ENCODE results near the gene DRAXIN. TPM values are rescaled to one million over a fixed set of nuclear protein-coding genes. Genes with fewer than 3 reads are reported as not detected.

DRAXIN gene
- total RNA-seq, 2 donors from 2014 or later, result 0.35 TPM; not detected in 1

DNA sequence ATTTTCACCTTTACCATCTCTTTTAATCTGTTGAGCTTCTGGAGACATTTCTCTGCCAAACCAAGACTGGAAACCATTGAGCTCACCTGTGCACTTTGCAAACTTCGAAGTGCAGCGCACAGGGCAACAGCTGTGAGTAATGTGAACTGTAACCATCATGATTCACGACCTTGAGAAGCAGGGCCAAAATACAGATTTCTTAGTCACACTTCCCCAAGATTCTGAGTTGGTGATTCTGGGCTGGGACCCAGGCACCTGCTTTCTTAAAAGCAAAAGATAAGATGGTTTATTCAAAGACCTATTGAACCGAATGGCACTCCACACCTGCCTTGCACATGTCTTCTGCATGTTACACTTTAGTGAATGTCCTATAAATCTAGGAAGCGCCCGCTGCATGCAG, 54.6 kb downstream of the DRAXIN start:
- H3K27me3 ChIP-seq (replicated peaks; ENCODE audit: insufficient read depth), result no peaks in the 10 kb centered on the region
- no peaks in the 10 kb centered on the region for H3K9me3 ChIP-seq
- peaks cover 11% of the 10 kb centered on the region for H3K36me3 ChIP-seq
- H3K27ac ChIP-seq, result no peak overlapping the region
- H3K4me3 ChIP-seq, result no peak overlapping the region
- TF ChIP-seq, protein P1, sequence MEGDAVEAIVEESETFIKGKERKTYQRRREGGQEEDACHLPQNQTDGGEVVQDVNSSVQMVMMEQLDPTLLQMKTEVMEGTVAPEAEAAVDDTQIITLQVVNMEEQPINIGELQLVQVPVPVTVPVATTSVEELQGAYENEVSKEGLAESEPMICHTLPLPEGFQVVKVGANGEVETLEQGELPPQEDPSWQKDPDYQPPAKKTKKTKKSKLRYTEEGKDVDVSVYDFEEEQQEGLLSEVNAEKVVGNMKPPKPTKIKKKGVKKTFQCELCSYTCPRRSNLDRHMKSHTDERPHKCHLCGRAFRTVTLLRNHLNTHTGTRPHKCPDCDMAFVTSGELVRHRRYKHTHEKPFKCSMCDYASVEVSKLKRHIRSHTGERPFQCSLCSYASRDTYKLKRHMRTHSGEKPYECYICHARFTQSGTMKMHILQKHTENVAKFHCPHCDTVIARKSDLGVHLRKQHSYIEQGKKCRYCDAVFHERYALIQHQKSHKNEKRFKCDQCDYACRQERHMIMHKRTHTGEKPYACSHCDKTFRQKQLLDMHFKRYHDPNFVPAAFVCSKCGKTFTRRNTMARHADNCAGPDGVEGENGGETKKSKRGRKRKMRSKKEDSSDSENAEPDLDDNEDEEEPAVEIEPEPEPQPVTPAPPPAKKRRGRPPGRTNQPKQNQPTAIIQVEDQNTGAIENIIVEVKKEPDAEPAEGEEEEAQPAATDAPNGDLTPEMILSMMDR (IDR thresholded peaks at IDR 0.05), result no peak
- DNase-seq (ENCODE audit: low spot score), result no peak
- ATAC-seq (ENCODE audit: insufficient number of reproducible peaks, low FRiP score, low read depth), result no peak
- no peaks in the 10 kb centered on the region for H3K4me1 ChIP-seq (ENCODE audit: control insufficient read depth in 1 of 2, low read depth in 2 of 2)

DNA sequence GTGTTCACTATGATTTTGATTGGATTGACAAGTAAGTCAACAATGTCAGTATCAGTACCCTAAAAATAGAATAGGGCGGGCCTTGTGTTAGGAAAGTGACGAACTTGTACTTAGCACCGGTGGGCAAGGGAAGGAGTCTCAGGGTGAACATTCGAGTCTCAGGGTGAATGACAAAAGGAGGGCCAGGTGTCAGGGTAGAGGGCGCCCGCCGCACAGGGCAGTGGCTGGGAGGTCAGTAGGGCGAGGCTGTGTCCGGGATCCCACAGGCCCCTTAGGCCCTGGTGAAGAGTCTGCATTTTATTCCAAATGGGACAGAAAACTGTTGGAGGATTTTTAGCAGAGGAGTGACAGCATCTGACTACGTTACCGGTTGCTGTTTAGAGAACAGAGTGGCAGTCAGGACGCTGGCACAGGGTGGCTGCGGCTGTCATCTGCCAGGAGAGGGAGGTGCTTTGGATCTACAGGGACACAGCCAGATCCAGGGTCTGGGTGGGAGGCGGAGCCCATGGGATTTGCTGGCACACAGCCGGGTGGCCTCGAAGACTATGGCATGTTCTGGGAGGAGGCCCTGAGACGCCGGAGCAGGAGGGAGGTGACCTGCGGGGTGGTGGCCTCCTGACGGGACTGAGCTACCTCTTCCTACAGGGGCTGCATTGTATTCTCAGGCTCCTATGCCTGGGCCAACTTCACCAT, 55.4 kb downstream of the DRAXIN start:
- TF ChIP-seq, protein P1 (IDR thresholded peaks at IDR 0.05), result no peak
- ATAC-seq (ENCODE audit: insufficient number of reproducible peaks, low FRiP score, low read depth) (no peak), DNase-seq (ENCODE audit: low spot score) (no peak)
- peaks cover 11% of the 10 kb centered on the region for H3K36me3 ChIP-seq
- H3K27me3 ChIP-seq (replicated peaks; ENCODE audit: insufficient read depth), result no peaks in the 10 kb centered on the region
- H3K9me3 ChIP-seq, result no peaks in the 10 kb centered on the region
- no peaks in the 10 kb centered on the region for H3K4me1 ChIP-seq (ENCODE audit: control insufficient read depth in 1 of 2, low read depth in 2 of 2)
- H3K27ac ChIP-seq, result no peak overlapping the region
- H3K4me3 ChIP-seq, result no peak overlapping the region

DNA sequence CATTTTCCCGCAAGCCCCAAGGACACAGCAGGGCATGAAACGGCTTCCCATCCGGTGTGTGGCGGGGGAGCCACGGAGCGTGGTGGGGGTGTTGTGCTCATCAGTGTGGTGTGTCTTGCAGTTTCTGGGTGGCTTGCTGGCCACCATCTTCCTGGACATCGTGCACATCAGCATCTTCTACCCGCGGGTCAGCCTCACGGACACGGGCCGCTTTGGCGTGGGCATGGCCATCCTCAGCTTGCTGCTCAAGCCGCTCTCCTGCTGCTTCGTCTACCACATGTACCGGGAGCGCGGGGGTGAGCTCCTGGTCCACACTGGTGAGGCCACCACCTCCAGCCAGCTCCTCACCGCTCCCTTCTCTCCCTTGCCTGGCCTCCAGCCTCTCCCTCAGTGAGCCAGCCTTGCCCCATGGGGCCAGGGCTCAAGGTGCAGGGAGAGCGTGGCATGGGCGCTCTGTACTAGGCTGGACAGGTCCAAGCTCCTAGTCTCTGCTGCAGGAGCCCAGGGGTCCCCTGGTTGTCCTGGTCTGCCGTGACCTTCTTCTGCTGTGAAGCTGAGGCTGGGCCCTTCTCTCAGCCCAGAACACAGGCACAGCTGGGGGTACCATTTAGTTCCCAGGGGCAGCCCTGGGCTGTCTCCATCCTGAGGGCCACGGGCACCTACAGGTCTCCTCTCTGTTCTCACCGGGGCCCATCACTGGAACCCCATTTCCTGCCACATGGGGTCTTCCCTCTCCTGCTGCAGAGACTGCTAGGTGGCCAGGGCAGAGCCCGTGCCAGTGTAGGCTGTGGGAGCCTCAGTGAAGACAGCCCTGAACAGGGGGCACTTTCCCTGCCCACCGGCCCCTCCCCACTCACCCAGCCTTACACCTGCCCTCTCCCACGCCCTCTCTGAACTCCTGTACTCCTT, 57.0 kb downstream of the DRAXIN start:
- H3K4me1 ChIP-seq (ENCODE audit: control insufficient read depth in 1 of 2, low read depth in 2 of 2), result no peaks in the 10 kb centered on the region
- TF ChIP-seq, protein P1 (IDR thresholded peaks at IDR 0.05), result no peak
- DNase-seq (ENCODE audit: low spot score), result no peak
- H3K36me3 ChIP-seq, result peaks cover 11% of the 10 kb centered on the region
- ATAC-seq (ENCODE audit: insufficient number of reproducible peaks, low FRiP score, low read depth), result no peak
- no peaks in the 10 kb centered on the region for H3K9me3 ChIP-seq
- H3K27me3 ChIP-seq (replicated peaks; ENCODE audit: insufficient read depth), result no peaks in the 10 kb centered on the region
- H3K27ac ChIP-seq, result no peak overlapping the region
- H3K4me3 ChIP-seq, result no peak overlapping the region

DNA sequence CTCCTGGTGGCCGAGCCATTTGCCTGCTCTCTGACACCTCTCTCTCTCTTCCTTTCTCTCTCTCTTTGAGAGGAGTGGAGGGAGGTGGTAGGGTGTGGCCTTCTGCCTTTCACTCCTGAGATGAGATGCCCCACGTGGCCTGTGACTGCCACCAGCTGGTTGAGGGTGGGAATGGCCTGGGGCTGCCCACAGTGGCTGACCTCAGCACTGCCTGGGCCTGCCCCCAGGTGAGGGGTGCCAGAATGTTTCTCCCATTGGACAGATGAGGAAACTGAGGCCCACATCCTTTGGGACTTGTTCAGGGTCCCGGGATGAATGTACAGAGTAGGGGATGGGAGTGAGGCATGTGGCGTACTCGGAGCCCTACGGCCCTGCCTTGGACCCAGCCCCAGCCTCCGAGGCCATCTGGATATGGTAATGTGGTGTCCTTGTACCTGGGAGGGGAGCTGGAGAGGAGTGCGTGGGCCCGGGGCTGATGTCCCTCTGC, 57.7 kb downstream of the DRAXIN start:
- Histone ChIP-seq H3K36me3 (peaks cover 11% of the 10 kb centered on the region), H3K27ac (no peak overlapping the region), H3K27me3 (replicated peaks; ENCODE audit: insufficient read depth) (no peaks in the 10 kb centered on the region), H3K9me3 (no peaks in the 10 kb centered on the region), H3K4me1 (ENCODE audit: control insufficient read depth in 1 of 2, low read depth in 2 of 2) (no peaks in the 10 kb centered on the region), H3K4me3 (no peak overlapping the region)
- TF ChIP-seq, protein P1 (IDR thresholded peaks at IDR 0.05), result no peak
- DNase-seq (ENCODE audit: low spot score), result no peak
- no peak for ATAC-seq (ENCODE audit: insufficient number of reproducible peaks, low FRiP score, low read depth)

DNA sequence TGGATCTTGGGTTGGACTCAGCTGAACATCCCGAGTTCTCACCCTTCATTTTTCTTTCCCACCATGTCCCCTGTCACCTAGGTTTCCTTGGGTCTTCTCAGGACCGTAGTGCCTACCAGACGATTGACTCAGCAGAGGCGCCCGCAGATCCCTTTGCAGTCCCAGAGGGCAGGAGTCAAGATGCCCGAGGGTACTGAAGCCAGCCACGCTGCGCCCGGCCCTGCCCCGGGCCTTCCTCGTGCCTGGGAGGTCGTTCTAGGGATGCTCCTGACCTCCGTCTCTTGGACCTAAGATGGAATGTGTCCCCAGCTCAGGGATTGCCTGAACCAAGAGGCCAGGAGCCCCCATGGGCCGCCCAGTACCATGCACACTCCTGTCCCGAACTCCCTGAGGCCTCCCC, 58.5 kb downstream of the DRAXIN start:
- Histone ChIP-seq H3K4me1 (ENCODE audit: control insufficient read depth in 1 of 2, low read depth in 2 of 2) (no peaks in the 10 kb centered on the region), H3K27me3 (replicated peaks; ENCODE audit: insufficient read depth) (no peaks in the 10 kb centered on the region), H3K9me3 (no peaks in the 10 kb centered on the region), H3K27ac (no peak overlapping the region), H3K4me3 (no peak overlapping the region), H3K36me3 (peaks cover 11% of the 10 kb centered on the region)
- ATAC-seq (ENCODE audit: insufficient number of reproducible peaks, low FRiP score, low read depth) (no peak), DNase-seq (ENCODE audit: low spot score) (no peak)
- TF ChIP-seq, protein P1 (IDR thresholded peaks at IDR 0.05), result no peak

Measured in thoracic aorta (tissue), 2 donors.